ENCODE data around the gene GGPS1.

- TF ChIP-seq, protein P1, sequence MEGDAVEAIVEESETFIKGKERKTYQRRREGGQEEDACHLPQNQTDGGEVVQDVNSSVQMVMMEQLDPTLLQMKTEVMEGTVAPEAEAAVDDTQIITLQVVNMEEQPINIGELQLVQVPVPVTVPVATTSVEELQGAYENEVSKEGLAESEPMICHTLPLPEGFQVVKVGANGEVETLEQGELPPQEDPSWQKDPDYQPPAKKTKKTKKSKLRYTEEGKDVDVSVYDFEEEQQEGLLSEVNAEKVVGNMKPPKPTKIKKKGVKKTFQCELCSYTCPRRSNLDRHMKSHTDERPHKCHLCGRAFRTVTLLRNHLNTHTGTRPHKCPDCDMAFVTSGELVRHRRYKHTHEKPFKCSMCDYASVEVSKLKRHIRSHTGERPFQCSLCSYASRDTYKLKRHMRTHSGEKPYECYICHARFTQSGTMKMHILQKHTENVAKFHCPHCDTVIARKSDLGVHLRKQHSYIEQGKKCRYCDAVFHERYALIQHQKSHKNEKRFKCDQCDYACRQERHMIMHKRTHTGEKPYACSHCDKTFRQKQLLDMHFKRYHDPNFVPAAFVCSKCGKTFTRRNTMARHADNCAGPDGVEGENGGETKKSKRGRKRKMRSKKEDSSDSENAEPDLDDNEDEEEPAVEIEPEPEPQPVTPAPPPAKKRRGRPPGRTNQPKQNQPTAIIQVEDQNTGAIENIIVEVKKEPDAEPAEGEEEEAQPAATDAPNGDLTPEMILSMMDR (IDR thresholded peaks at IDR 0.05), result no peak
- TF ChIP-seq EP300 (IDR thresholded peaks at IDR 0.05), result no peak
These were observed 41.4 kb downstream of the GGPS1 start for GRCh38 chr1:235369802-235370201.
